Vagina (tissue), 2 donors: ENCODE data around the gene PLCB2. TPM values are rescaled to one million over a fixed set of nuclear protein-coding genes. Genes with fewer than 3 reads are reported as not detected.
A peak's percentile ranks its signal among the peaks of the same experiment; 100 is the strongest.

Source experiments
- DNase-seq, 2 donors: peaks; one replicate each; pipeline ENCODE4 v3.0.0-alpha.2; 2017; ENCODE audit errors: extremely low spot score in 2 of 2
- H3K27ac ChIP-seq: fragments of 200-600 bp; sonication (generic); one replicate; pipeline ENCODE4 v1.5.1; 2019
- H3K27me3 ChIP-seq: fragments of 200-600 bp; sonication (generic); one replicate; pipeline ENCODE4 v1.5.1; 2019
- H3K36me3 ChIP-seq, 2 donors: fragments of 200-600 bp; sonication (generic); one replicate each; pipeline ENCODE4 v1.5.1; 2017 to 2019
- H3K4me1 ChIP-seq: fragments of 200-600 bp; sonication (generic); one replicate; pipeline ENCODE4 v1.5.1; 2019
- H3K4me3 ChIP-seq, 2 donors: fragments of 200-600 bp; sonication (generic); 1 replicate in 1 of 2; 2 replicates in 1 of 2; pipeline ENCODE4 v1.5.1; 2016 to 2019
- H3K9me3 ChIP-seq: fragments of 200-600 bp; sonication (generic); one replicate; pipeline ENCODE4 v1.5.1; 2019
- POLR2A ChIP-seq, 2 donors: fragments of 450-650 bp; IDR thresholded peaks; one replicate each; pipeline ENCODE4 v1.6.1; 2017; ENCODE audit warnings: antibody characterized with exemption in 2 of 2, mild to moderate bottlenecking in 2 of 2, moderate library complexity in 2 of 2
- POLR2AphosphoS5 ChIP-seq, 2 donors: sonication (generic); formaldehyde crosslinking; IDR thresholded peaks; one replicate each; pipeline ENCODE4 v1.9.0; 2017; ENCODE audit warnings: antibody characterized with exemption in 2 of 2, mild to moderate bottlenecking in 2 of 2, low read depth in 1 of 2; ENCODE audit not compliant: insufficient read depth in 1 of 2
- intact Hi-C: fragments of 100-400 bp; cut with DNase I; formaldehyde crosslinking; loops from one replicate; pipeline ENCODE4 v1.15.1; 2023
- total RNA-seq: library from RNA; depleted of rRNA; stranded (reverse); fragments of >200 nt; gene quantifications from one replicate; pipeline ENCODE4 v1.2.3, GENCODE V29; 2016
- TF ChIP-seq, protein P1 (sequence below), 3 experiments: fragments of 450-650 bp in 2 of 3; fragments of 200-600 bp in 1 of 3; sonication (generic) in 1 of 3; IDR thresholded peaks; one replicate each; pipeline ENCODE4 v1.5.1; 2017 to 2019; ENCODE audit warnings: antibody characterized with exemption in 3 of 3, mild to moderate bottlenecking in 2 of 3, moderate library complexity in 2 of 3

PLCB2 gene, protein sequence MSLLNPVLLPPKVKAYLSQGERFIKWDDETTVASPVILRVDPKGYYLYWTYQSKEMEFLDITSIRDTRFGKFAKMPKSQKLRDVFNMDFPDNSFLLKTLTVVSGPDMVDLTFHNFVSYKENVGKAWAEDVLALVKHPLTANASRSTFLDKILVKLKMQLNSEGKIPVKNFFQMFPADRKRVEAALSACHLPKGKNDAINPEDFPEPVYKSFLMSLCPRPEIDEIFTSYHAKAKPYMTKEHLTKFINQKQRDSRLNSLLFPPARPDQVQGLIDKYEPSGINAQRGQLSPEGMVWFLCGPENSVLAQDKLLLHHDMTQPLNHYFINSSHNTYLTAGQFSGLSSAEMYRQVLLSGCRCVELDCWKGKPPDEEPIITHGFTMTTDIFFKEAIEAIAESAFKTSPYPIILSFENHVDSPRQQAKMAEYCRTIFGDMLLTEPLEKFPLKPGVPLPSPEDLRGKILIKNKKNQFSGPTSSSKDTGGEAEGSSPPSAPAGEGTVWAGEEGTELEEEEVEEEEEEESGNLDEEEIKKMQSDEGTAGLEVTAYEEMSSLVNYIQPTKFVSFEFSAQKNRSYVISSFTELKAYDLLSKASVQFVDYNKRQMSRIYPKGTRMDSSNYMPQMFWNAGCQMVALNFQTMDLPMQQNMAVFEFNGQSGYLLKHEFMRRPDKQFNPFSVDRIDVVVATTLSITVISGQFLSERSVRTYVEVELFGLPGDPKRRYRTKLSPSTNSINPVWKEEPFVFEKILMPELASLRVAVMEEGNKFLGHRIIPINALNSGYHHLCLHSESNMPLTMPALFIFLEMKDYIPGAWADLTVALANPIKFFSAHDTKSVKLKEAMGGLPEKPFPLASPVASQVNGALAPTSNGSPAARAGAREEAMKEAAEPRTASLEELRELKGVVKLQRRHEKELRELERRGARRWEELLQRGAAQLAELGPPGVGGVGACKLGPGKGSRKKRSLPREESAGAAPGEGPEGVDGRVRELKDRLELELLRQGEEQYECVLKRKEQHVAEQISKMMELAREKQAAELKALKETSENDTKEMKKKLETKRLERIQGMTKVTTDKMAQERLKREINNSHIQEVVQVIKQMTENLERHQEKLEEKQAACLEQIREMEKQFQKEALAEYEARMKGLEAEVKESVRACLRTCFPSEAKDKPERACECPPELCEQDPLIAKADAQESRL
- total RNA-seq = 14.0 TPM

DNA sequence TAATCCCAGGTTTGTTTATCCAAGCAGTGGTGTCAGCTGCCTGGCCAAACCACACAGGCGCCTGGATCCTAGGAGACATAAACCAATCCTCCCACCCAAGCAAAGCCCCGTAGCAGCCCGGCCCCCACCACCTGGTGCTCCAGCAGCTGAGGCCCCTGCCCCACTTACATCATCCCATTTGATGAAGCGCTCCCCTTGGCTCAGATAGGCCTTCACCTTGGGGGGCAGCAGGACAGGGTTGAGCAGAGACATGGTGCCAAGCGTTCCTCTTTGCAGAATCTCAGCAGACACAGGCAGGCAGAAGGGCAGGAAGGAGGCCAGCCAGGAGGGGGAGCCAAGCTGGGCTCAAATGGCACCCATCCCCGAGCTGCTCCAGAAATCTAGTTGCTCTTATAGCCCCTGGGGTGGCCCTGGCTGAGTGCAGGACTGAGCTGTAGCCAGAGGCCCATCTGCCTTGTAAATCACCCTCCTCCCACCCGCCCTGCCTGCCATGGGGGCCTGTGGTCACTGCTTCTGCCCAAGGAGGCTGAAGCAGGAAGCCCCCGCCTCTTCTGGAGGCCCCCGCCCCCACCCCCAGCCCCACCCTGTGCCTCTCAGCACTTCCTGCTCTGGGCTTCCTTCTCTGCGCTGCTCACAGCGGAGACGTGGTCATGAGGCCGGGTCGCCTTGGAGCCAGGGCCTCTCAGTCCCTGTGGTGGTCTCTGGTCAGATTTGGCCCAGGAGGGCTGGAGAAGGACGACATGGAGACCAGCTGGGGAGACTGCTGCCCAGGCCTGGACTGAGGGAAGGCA, at the start of gene PLCB2:
PLCB2 (minus strand) TSS at position 515 of the 791 bp plus-strand sequence; CDS start at position 252, 263 bp downstream.
- no peak for TF ChIP-seq POLR2AphosphoS5 (IDR thresholded peaks at IDR 0.05; ENCODE audit: insufficient read depth in 1 of 2, low read depth in 1 of 2)
- no peak for TF ChIP-seq POLR2A (IDR thresholded peaks at IDR 0.05)
- TF ChIP-seq, protein P1, sequence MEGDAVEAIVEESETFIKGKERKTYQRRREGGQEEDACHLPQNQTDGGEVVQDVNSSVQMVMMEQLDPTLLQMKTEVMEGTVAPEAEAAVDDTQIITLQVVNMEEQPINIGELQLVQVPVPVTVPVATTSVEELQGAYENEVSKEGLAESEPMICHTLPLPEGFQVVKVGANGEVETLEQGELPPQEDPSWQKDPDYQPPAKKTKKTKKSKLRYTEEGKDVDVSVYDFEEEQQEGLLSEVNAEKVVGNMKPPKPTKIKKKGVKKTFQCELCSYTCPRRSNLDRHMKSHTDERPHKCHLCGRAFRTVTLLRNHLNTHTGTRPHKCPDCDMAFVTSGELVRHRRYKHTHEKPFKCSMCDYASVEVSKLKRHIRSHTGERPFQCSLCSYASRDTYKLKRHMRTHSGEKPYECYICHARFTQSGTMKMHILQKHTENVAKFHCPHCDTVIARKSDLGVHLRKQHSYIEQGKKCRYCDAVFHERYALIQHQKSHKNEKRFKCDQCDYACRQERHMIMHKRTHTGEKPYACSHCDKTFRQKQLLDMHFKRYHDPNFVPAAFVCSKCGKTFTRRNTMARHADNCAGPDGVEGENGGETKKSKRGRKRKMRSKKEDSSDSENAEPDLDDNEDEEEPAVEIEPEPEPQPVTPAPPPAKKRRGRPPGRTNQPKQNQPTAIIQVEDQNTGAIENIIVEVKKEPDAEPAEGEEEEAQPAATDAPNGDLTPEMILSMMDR (IDR thresholded peaks at IDR 0.05) = no peak
- H3K9me3 ChIP-seq = no peaks in the 10 kb centered on the region
- H3K27me3 ChIP-seq = no peaks in the 10 kb centered on the region
- intact Hi-C loops = no loop called here
- no peak for DNase-seq
- no peaks in the 10 kb centered on the region for H3K4me1 ChIP-seq
- no peaks in the 10 kb centered on the region for H3K36me3 ChIP-seq
- H3K27ac ChIP-seq = no peak within 1 kb of the TSS
- peak within 1 kb of the TSS; percentile 26 to 31 for H3K4me3 ChIP-seq

DNA sequence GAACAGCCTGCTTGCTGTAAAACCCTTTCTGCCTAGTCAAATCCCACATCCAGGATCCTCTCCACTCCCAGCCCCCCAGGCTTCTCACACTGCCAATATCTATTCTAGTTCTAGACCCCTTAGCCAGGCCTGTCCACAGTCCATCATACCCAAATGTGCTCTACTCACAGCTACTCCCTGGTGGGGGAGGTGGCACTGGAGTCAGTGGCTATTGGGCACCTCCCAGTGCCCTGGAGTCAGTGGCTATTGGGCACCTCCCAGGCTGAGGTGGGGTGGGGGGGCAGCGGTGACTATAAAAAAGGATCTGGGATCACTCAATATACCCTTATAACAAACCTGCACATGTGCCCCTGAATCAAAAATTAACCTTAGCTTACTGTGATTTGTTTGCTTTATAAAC, 49.5 kb upstream of the PLCB2 start:
- TF ChIP-seq, protein P1 (IDR thresholded peaks at IDR 0.05) = no peak
- TF ChIP-seq POLR2AphosphoS5 (IDR thresholded peaks at IDR 0.05; ENCODE audit: insufficient read depth in 1 of 2, low read depth in 1 of 2) = no peak
- TF ChIP-seq POLR2A (IDR thresholded peaks at IDR 0.05) = no peak

DNA sequence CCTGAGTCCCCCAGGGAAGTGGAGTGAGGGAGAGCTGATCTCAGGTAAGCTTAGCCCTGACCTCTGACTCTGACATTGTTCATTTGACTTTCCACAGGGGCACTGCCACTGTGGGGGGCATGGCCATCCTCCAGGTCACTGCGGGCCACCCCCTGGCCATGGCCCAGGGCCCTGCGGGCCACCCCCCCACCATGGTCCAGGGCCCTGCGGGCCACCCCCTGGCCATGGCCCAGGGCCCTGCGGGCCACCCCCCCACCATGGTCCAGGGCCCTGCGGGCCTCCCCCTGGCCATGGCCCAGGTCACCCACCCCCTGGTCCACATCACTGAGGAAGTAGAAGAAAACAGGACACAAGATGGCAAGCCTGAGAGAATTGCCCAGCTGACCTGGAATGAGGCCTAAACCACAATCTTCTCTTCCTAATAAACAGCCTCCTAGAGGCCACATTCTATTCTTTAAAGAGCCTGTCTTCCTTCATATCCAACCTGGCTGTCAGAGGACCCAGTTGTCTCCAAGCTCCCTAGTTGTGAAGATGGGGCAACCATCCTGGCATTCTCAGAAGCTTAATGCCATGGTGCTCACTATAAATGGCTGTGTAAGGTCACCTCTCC, 48.3 kb upstream of the PLCB2 start:
- Histone ChIP-seq H3K27ac (no peak overlapping the region), H3K36me3 (no peaks in the 10 kb centered on the region), H3K4me3 (no peak overlapping the region), H3K27me3 (no peaks in the 10 kb centered on the region), H3K9me3 (no peaks in the 10 kb centered on the region), H3K4me1 (peaks cover 14% of the 10 kb centered on the region)
- TF ChIP-seq, protein P1 (IDR thresholded peaks at IDR 0.05) = no peak
- TF ChIP-seq POLR2AphosphoS5 (IDR thresholded peaks at IDR 0.05; ENCODE audit: insufficient read depth in 1 of 2, low read depth in 1 of 2) (no peak), POLR2A (IDR thresholded peaks at IDR 0.05) (no peak)
- no peak for DNase-seq
- intact Hi-C loops = no loop called here

More for the DNA sequence above, 49.5 kb upstream of the PLCB2 start:
- no peaks in the 10 kb centered on the region for H3K36me3 ChIP-seq
- H3K4me3 ChIP-seq = no peak overlapping the region
- no peak overlapping the region for H3K27ac ChIP-seq
- H3K9me3 ChIP-seq = no peaks in the 10 kb centered on the region
- peaks cover 14% of the 10 kb centered on the region for H3K4me1 ChIP-seq
- intact Hi-C loops = no loop called here
- no peak for DNase-seq
- H3K27me3 ChIP-seq = no peaks in the 10 kb centered on the region

DNA sequence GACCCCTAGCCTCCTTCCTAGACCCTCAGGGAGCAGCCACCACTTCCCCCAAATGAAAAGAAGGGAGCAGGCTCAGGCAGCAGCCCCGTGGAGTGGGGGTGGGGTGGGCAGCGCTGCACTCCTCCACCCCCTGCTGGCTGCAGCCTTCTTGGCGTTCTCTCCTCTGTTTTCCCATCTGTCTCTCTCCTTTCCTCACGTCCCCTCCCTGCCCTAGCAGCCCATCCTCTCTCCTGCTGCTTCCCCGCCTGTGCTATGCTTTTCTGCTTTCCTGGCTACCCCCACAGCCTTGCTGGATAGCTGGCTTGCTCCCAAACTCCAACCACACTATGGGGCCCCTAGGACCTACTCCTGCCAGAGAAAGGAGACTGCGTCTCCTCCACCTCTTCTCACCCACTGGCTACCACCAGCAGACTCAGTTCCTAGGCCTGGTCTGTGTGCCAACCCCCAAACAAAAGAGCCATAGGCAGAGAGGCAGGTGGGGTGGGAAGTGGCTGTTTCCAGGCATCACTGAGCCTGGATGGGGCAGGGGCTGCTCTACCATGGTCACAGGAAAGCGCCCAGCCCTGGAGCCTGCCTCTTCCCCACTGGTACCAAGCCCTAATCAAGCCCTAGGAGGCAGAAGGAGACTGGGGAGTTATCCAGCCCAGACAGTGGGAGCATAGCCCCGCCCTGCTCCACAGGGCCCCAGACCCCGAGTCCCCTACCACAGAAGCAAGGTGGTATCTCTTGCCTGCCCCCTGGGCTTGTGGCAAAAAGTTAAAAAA, 46.9 kb upstream of the PLCB2 start:
- H3K4me1 ChIP-seq = peaks cover 14% of the 10 kb centered on the region
- no peaks in the 10 kb centered on the region for H3K36me3 ChIP-seq
- no peaks in the 10 kb centered on the region for H3K27me3 ChIP-seq
- H3K27ac ChIP-seq = no peak overlapping the region
- H3K4me3 ChIP-seq = no peak overlapping the region
- H3K9me3 ChIP-seq = no peaks in the 10 kb centered on the region
- TF ChIP-seq POLR2AphosphoS5 (IDR thresholded peaks at IDR 0.05; ENCODE audit: insufficient read depth in 1 of 2, low read depth in 1 of 2) (no peak), POLR2A (IDR thresholded peaks at IDR 0.05) (no peak)
- TF ChIP-seq, protein P1 (IDR thresholded peaks at IDR 0.05) = no peak
- intact Hi-C loops = no loop called here
- DNase-seq = no peak
